ENCODE results near the gene SCYL1. TPM values are rescaled to one million over a fixed set of nuclear protein-coding genes. Genes with fewer than 3 reads are reported as not detected.

The SCYL1 gene
- total RNA-seq, 1 experiment from 2014 or later: 54.7 TPM

GRCh38 chr11:65525546-65526480, 930 bp downstream of the SCYL1 start:
- Histone ChIP-seq H3K23me2 (ENCODE audit: insufficient read length, low read depth, low read length, poor library complexity, severe bottlenecking) (peaks cover 4% of the 10 kb centered on the region), H3T11ph (ENCODE audit: low read length) (no peak overlapping the region), H4K5ac (ENCODE audit: insufficient read length, low read depth, low read length) (no peak overlapping the region), H3K79me1 (ENCODE audit: insufficient read depth, low read depth, low read length, poor library complexity, severe bottlenecking) (no peaks in the 10 kb centered on the region), H2BK20ac (ENCODE audit: low read depth, low read length, poor library complexity, severe bottlenecking) (no peak overlapping the region), H2AFZ (ENCODE audit: low read length) (no peak overlapping the region), H3K79me2 (ENCODE audit: insufficient read depth, low read length) (no peaks in the 10 kb centered on the region; the same call in 1 of the 2 replicates), H2BK15ac (ENCODE audit: low read depth, low read length) (no peak overlapping the region), H3K9ac (ENCODE audit: extremely low read depth, insufficient read length, low read length) (peak overlapping the region; percentile 45), H3K18ac (ENCODE audit: insufficient read length, low read depth, low read length) (no peak overlapping the region), H3K14ac (ENCODE audit: insufficient read depth, low read length) (peak overlapping the region; percentile 23; the same call in 1 of the 2 replicates), H4K20me1 (ENCODE audit: control insufficient read depth, insufficient read depth, insufficient read length) (no peaks in the 10 kb centered on the region), H4K91ac (ENCODE audit: insufficient read length, low read depth, low read length) (no peak overlapping the region), H3K56ac (ENCODE audit: insufficient read length, low read depth, low read length) (no peak overlapping the region), H3K27me3 (ENCODE audit: insufficient read depth, low read length) (no peaks in the 10 kb centered on the region), H2BK120ac (ENCODE audit: low read depth, low read length, poor library complexity, severe bottlenecking) (no peak overlapping the region), H3K4me1 (ENCODE audit: insufficient read depth, low read length) (no peaks in the 10 kb centered on the region; the same call in 1 of the 2 replicates), H2AK5ac (ENCODE audit: insufficient read length, low read length) (no peak overlapping the region), H2BK12ac (ENCODE audit: insufficient read length, low read depth, low read length) (no peak overlapping the region), H3K9me3 (ENCODE audit: control insufficient read depth, low read depth, low read length) (no peaks in the 10 kb centered on the region), H3K27ac (ENCODE audit: insufficient read length, low read depth, low read length) (no peak overlapping the region), H3K23ac (ENCODE audit: insufficient read length, low read depth, low read length) (no peak overlapping the region), H4K8ac (replicated peaks; ENCODE audit: insufficient read length, low read depth, low read length) (no peak overlapping the region), H3K4me2 (ENCODE audit: insufficient read depth, insufficient read length, low read length) (peak overlapping the region; percentile 61), H2BK5ac (ENCODE audit: insufficient read length, low read length) (no peak overlapping the region), H3K4ac (ENCODE audit: low read depth, low read length) (no peak overlapping the region)
- no CpG with 5 or more reads among the region's 31 CpGs for WGBS (ENCODE audit: extremely low coverage, insufficient read length, low lambda C conversion rate)
- peaks cover 18% of the 10 kb centered on the region for H3K27me3 Mint-ChIP-seq (ENCODE audit: low read depth)
- H3K4me1 Mint-ChIP-seq: peaks cover 24 to 34% of the 10 kb centered on the region in 2 experiments
- no peak for DNase-seq
- H3K36me3 Mint-ChIP-seq (ENCODE audit: insufficient read depth in 1 of 3, low read depth in 3 of 3): peaks cover 13 to 25% (median 20%) of the 10 kb centered on the region in 3 experiments
- H3K4me3 Mint-ChIP-seq: peak overlapping the region; percentile 72 to 82
- no peaks in the 10 kb centered on the region for H3K9me3 Mint-ChIP-seq
- no peak overlapping the region for H3K27ac Mint-ChIP-seq
- no peak for TF ChIP-seq CTCF (conservative IDR thresholded peaks at IDR 0.05)
